ENCODE results near the gene MTFR1L. TPM values are rescaled to one million over a fixed set of nuclear protein-coding genes. Genes with fewer than 3 reads are reported as not detected.

The MTFR1L gene
- total and polyA plus RNA-seq, 9 of the 15 experiments (the other 6 are each of a cell fraction or from before 2014, with no cell fraction given) = 41.4 to 98.5 (median 53.7) TPM

- H3K27me3 ChIP-seq (ENCODE audit: control insufficient read depth in 2 of 2, insufficient read depth in 2 of 2, low read length in 2 of 2) = no peaks in the 10 kb centered on the region
- no peak overlapping the region for H3K9ac ChIP-seq (ENCODE audit: insufficient read depth in 1 of 2, low read depth in 2 of 2, low read length in 2 of 2)
- in situ Hi-C loops (cut with MboI) (no loop called here), intact Hi-C loops (cut with micrococcal nuclease) (no loop called here)
- H4K20me1 ChIP-seq (replicated peaks; ENCODE audit: control insufficient read depth, insufficient read depth, low read length) = no peaks in the 10 kb centered on the region
- no peak overlapping the region for H3K27ac ChIP-seq (ENCODE audit: extremely low read depth, low read depth, low read length)
- 14% methylated on average over 6 of the region's 6 CpGs for WGBS (ENCODE audit: insufficient coverage, low coverage, missing lambda C conversion rate)
- H3K36me3 ChIP-seq (ENCODE audit: control insufficient read depth, insufficient read depth, low read length) = no peaks in the 10 kb centered on the region
- H2AFZ ChIP-seq (ENCODE audit: low read depth, low read length) = no peak overlapping the region
- no peaks in the 10 kb centered on the region for H3K79me2 ChIP-seq (ENCODE audit: control insufficient read depth, insufficient read depth, low read length)
- peak; percentile 80 for FAIRE-seq
- 0 out of 2 replicates have a peak overlapping the region, but pooled peaks have one; percentile 17 for H3K4me2 ChIP-seq (ENCODE audit: insufficient read depth, low read length)
- H3K4me3 ChIP-seq = no peak overlapping the region
- ChIA-PET CTCF (ENCODE audit: low intra/inter-chr PET ratio) (no interaction called here), POLR2A (interaction anchor here (0.9 to 1.3 kb wide), 5 partner anchors 10 to 255 kb away, joined by 3 to 6 read pairs (median 3); no protein-coding TSS in a partner anchor)
- peak in 1 of 4 experiments; percentile 39 for DNase-seq (ENCODE audit: extremely low read depth in 1 of 4, low spot score in 3 of 4)
- BruUV-seq (replicated peaks) = no TSS peak
- no peaks in the 10 kb centered on the region for H3K9me1 ChIP-seq (ENCODE audit: control insufficient read depth, insufficient read depth, low read length)
- H3K4me1 ChIP-seq (replicated peaks in 1 of 2; ENCODE audit: control insufficient read depth in 2 of 2, insufficient read depth in 2 of 2, low read length in 2 of 2) = peaks cover 17 to 25% of the 10 kb centered on the region in 2 experiments; a peak in 4 of 5 replicates
- no peak for ATAC-seq
- H3K9me3 ChIP-seq (replicated peaks; ENCODE audit: control insufficient read depth, insufficient read depth, low read depth, low read length) = no peaks in the 10 kb centered on the region
- TF ChIP-seq KLF6 (CRISPR knock-in tag; IDR thresholded peaks at IDR 0.05; ENCODE audit: borderline replicate concordance) = no peak
- TF ChIP-seq, protein P1, sequence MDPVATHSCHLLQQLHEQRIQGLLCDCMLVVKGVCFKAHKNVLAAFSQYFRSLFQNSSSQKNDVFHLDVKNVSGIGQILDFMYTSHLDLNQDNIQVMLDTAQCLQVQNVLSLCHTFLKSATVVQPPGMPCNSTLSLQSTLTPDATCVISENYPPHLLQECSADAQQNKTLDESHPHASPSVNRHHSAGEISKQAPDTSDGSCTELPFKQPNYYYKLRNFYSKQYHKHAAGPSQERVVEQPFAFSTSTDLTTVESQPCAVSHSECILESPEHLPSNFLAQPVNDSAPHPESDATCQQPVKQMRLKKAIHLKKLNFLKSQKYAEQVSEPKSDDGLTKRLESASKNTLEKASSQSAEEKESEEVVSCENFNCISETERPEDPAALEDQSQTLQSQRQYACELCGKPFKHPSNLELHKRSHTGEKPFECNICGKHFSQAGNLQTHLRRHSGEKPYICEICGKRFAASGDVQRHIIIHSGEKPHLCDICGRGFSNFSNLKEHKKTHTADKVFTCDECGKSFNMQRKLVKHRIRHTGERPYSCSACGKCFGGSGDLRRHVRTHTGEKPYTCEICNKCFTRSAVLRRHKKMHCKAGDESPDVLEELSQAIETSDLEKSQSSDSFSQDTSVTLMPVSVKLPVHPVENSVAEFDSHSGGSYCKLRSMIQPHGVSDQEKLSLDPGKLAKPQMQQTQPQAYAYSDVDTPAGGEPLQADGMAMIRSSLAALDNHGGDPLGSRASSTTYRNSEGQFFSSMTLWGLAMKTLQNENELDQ (CRISPR knock-in tag; IDR thresholded peaks at IDR 0.05; ENCODE audit: borderline replicate concordance) = no peak
- no peak for TF ChIP-seq SREBF2 (CRISPR knock-in tag; IDR thresholded peaks at IDR 0.05)
- no peak for TF ChIP-seq TCF7L2 (IDR thresholded peaks at IDR 0.05; ENCODE audit: low read depth, low read length)
- TF ChIP-seq JUNB (CRISPR knock-in tag; conservative IDR thresholded peaks at IDR 0.05) = no peak
- 0 out of 2 replicates have a peak, but pooled peaks have one; percentile 46 for TF ChIP-seq MTA3 (IDR thresholded peaks at IDR 0.05; ENCODE audit: borderline replicate concordance)
- TF ChIP-seq GATA2 (CRISPR knock-in tag; IDR thresholded peaks at IDR 0.05) = peak; percentile 90
- no peak for TF ChIP-seq RFX7 (CRISPR knock-in tag; IDR thresholded peaks at IDR 0.05)
- peak; percentile 57 to 65 for TF ChIP-seq NRF1 (conservative IDR thresholded peaks at IDR 0.05 in 1 of 2, IDR thresholded peaks at IDR 0.05 in 1 of 2)
- TF ChIP-seq BRD4 (IDR thresholded peaks at IDR 0.05) = no peak
- no peak for TF ChIP-seq MCM2 (IDR thresholded peaks at IDR 0.05; ENCODE audit: low read depth)
- no peak for TF ChIP-seq SIN3B (IDR thresholded peaks at IDR 0.05; ENCODE audit: low read depth)
- peak; percentile 89 for TF ChIP-seq PKNOX1 (IDR thresholded peaks at IDR 0.05)
- 0 out of 4 replicates have a peak, but pooled peaks of 1 of the 2 experiments have one; percentile 23 for TF ChIP-seq SRF (CRISPR knock-in tag; IDR thresholded peaks at IDR 0.05)
- no peak for TF ChIP-seq PBX2 (CRISPR knock-in tag; IDR thresholded peaks at IDR 0.05; ENCODE audit: low read depth)
- TF ChIP-seq PBX2 (tag; conservative IDR thresholded peaks at IDR 0.05; ENCODE audit: low read depth) = peak; percentile 43
- TF ChIP-seq ZNF57 (CRISPR knock-in tag; IDR thresholded peaks at IDR 0.05) = no peak
- no peak for TF ChIP-seq POLR3A (IDR thresholded peaks at IDR 0.05; ENCODE audit: borderline replicate concordance, extremely low read depth, insufficient read depth, insufficient read length)
Observed at GRCh38 chr1:25802915-25803314, 16.8 kb upstream of the MTFR1L start.
